ENCODE measurements around the gene HSF4. TPM values are rescaled to one million over a fixed set of nuclear protein-coding genes. Genes with fewer than 3 reads are reported as not detected.

The HSF4 gene
- total and polyA plus RNA-seq, 2 of the 4 experiments (the other 2 are of a cell fraction), result 0.54 to 7.5 TPM

GRCh38 chr16:67192781-67193361 is 28.3 kb downstream of the HSF4 start:
- Histone ChIP-seq H3K27me3 (ENCODE audit: control insufficient read depth, insufficient read depth, low read length) (no peaks in the 10 kb centered on the region), H3K56ac (ENCODE audit: extremely low read depth, insufficient read depth, low read length) (peak overlapping the region; percentile 69)
- CTCF ChIA-PET, result no interaction called here

More at GRCh38 chr16:67192781-67193361, 28.3 kb downstream of the HSF4 start:
- in situ Hi-C loops (cut with MboI; ENCODE audit: low sequenced_read_pairs) (no loop called here), dilution Hi-C loops (cut with HindIII; ENCODE audit: low sequenced_read_pairs, unreplicated experiment) (no loop called here), intact Hi-C loops (cut with micrococcal nuclease) (no loop called here)
- Histone ChIP-seq H3K9ac (ENCODE audit: low read depth, low read length) (peak overlapping the region; percentile 98), H2BK15ac (ENCODE audit: low read depth, low read length) (0 out of 3 replicates have a peak overlapping the region, but pooled peaks have one; percentile 21), H3K4me3 (ENCODE audit: insufficient read depth, low read depth, low read length) (peak overlapping the region; percentile 95), H2AK9ac (replicated peaks; ENCODE audit: low read depth, low read length, poor library complexity) (peak overlapping the region; percentile 100), H4K20me1 (ENCODE audit: insufficient read depth, low read length) (peaks cover 34% of the 10 kb centered on the region), H3K79me1 (ENCODE audit: low read depth in 1 of 2, low read length in 2 of 2) (peaks cover 25 to 54% of the 10 kb centered on the region in 2 experiments), H3K9me1 (ENCODE audit: insufficient read depth, low read length) (peaks cover 23% of the 10 kb centered on the region), H3K4me2 (ENCODE audit: low read depth, low read length) (peak overlapping the region; percentile 75), H3K4me1 (ENCODE audit: control insufficient read depth, insufficient read depth, low read length) (peaks cover 15% of the 10 kb centered on the region), H2BK120ac (ENCODE audit: low read depth, low read length) (no peak overlapping the region), H4K5ac (ENCODE audit: low read depth, low read length) (peak overlapping the region; percentile 85), H2AFZ (replicated peaks; ENCODE audit: low read length, poor library complexity) (peak overlapping the region; percentile 98), H4K8ac (ENCODE audit: low read depth in 2 of 2, low read length in 2 of 2) (peak overlapping the region; percentile 83 to 98; a peak in 3 of 4 replicates), H2BK20ac (ENCODE audit: low read depth, low read length) (no peak overlapping the region), H4K91ac (ENCODE audit: insufficient read depth, low read depth, low read length) (peak overlapping the region; percentile 93), H3K23ac (ENCODE audit: low read depth, low read length) (peak overlapping the region; percentile 80; the same call in 1 of the 2 replicates), H2AK5ac (ENCODE audit: low read depth, low read length) (peak overlapping the region; percentile 92), H3K4ac (ENCODE audit: low read depth, low read length) (peak overlapping the region; percentile 93), H3K18ac (ENCODE audit: low read depth, low read length) (no peak overlapping the region), H3K27ac (ENCODE audit: insufficient read depth, low read length) (peak overlapping the region; percentile 95), H3K14ac (replicated peaks; ENCODE audit: low read depth, low read length) (peak overlapping the region; percentile 97), H3K36me3 (ENCODE audit: control insufficient read depth, insufficient read depth, low read length) (peaks cover 45% of the 10 kb centered on the region), H2BK5ac (ENCODE audit: low read depth, low read length, poor library complexity, severe bottlenecking) (peak overlapping the region; percentile 88), H3K9me3 (ENCODE audit: control insufficient read depth, insufficient read depth, low read length) (no peaks in the 10 kb centered on the region)
- TF ChIP-seq RCOR1 (IDR thresholded peaks at IDR 0.05; ENCODE audit: insufficient replicate concordance, low read length) (no peak), BHLHE40 (IDR thresholded peaks at IDR 0.05; ENCODE audit: low read depth, low read length) (no peak), USF2 (IDR thresholded peaks at IDR 0.05; ENCODE audit: low read depth, low read length) (no peak), RFX5 (IDR thresholded peaks at IDR 0.05; ENCODE audit: low read depth, low read length) (no peak), NFE2L2 (IDR thresholded peaks at IDR 0.05; ENCODE audit: low read depth, low read length) (no peak), FOS (IDR thresholded peaks at IDR 0.05; ENCODE audit: low read depth, low read length) (no peak), CEBPB (IDR thresholded peaks at IDR 0.05; ENCODE audit: low read depth, low read length) (no peak), MAZ (IDR thresholded peaks at IDR 0.05; ENCODE audit: borderline replicate concordance, low read depth, low read length) (no peak), CTCF (conservative IDR thresholded peaks at IDR 0.05; ENCODE audit: low read depth, low read length) (no peak), MAFK (IDR thresholded peaks at IDR 0.05; ENCODE audit: low read depth, low read length) (no peak), MXI1 (IDR thresholded peaks at IDR 0.05; ENCODE audit: borderline replicate concordance, low read depth, low read length) (no peak), RAD21 (IDR thresholded peaks at IDR 0.05; ENCODE audit: low read length) (no peak), SMC3 (IDR thresholded peaks at IDR 0.05; ENCODE audit: low read depth, low read length) (no peak), CHD1 (IDR thresholded peaks at IDR 0.05; ENCODE audit: low read depth, low read length) (no peak)
- TF ChIP-seq, protein P1, sequence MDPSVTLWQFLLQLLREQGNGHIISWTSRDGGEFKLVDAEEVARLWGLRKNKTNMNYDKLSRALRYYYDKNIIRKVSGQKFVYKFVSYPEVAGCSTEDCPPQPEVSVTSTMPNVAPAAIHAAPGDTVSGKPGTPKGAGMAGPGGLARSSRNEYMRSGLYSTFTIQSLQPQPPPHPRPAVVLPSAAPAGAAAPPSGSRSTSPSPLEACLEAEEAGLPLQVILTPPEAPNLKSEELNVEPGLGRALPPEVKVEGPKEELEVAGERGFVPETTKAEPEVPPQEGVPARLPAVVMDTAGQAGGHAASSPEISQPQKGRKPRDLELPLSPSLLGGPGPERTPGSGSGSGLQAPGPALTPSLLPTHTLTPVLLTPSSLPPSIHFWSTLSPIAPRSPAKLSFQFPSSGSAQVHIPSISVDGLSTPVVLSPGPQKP (IDR thresholded peaks at IDR 0.05; ENCODE audit: borderline replicate concordance, low read depth, low read length), result no peak
- POLR2A ChIA-PET (ENCODE audit: unreplicated experiment), result no interaction called here
- BruUV-seq (replicated peaks), result no TSS peak
- ATAC-seq (ENCODE audit: low read depth) (no peak), DNase-seq (no peak)
- 80% methylated on average over 4 of the region's 17 CpGs; no CpG with 5 or more reads in 1 of the 2 experiments for WGBS, 2 experiments (ENCODE audit: extremely low coverage in 2 of 2, insufficient read length in 1 of 2)
